ENCODE data around the gene TENM4.

The TENM4 gene

DNA sequence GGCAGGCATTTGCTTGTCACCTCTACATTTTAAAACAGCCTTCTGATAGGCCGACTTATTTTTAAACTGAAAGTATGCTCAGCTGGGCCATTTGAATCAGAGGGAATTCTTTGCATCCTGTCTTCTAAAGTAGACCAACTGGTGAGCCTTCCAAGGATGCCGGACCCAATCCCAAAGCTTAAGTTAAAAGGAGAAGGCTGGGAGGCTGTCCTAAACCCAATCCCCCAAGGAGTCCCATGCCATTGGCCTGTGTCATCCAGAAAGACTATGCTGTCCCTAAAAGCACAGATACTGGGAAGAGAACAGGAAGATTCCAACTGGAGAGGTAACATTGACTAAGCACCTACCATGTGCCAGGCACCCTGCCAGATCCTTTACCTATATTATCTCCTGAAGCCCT, 18.0 kb downstream of the TENM4 start:
- in situ Hi-C loops (cut with MboI; ENCODE audit: low sequenced_read_pairs): no loop called here
- Histone ChIP-seq H3K9me3 (no peaks in the 10 kb centered on the region), H3K4me1 (no peaks in the 10 kb centered on the region), H3K4me3 (no peak overlapping the region), H3K27me3 (ENCODE audit: low read depth) (no peaks in the 10 kb centered on the region), H3K36me3 (replicated peaks) (0 out of 2 replicates have a peak, but pooled peaks cover 7% of the 10 kb centered on the region)
- no peak for DNase-seq (ENCODE audit: low spot score in 2 of 2)

GRCh38 chr11:79421820-79422219, 19.0 kb downstream of the TENM4 start:
- Histone ChIP-seq H3K27me3 (ENCODE audit: low read depth) (no peaks in the 10 kb centered on the region), H3K9me3 (no peaks in the 10 kb centered on the region), H3K36me3 (replicated peaks) (0 out of 2 replicates have a peak, but pooled peaks cover 7% of the 10 kb centered on the region), H3K4me3 (no peak overlapping the region), H3K4me1 (no peaks in the 10 kb centered on the region)
- DNase-seq (ENCODE audit: low spot score in 2 of 2): no peak
- in situ Hi-C loops (cut with MboI; ENCODE audit: low sequenced_read_pairs): no loop called here

DNA sequence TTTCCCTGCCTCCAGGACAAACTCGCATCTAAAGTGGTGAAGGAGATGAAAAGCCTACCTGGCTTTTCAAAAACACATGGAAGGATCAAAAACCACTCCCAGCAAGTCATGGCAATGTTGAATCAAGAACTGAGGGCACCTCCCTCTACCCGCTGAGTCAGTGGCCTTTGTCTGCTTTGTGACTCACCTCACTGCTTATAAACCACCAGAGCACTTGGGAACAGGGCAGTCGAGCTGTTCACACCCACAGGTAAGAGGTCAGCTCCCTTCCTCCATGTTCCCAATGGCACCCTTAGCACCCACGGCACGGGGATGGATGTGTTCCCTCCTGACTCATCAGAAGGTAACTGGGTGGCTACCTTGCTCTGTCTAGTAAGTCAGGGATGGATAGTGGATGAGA, 21.7 kb downstream of the TENM4 start:
- in situ Hi-C loops (cut with MboI; ENCODE audit: low sequenced_read_pairs): no loop called here

DNA sequence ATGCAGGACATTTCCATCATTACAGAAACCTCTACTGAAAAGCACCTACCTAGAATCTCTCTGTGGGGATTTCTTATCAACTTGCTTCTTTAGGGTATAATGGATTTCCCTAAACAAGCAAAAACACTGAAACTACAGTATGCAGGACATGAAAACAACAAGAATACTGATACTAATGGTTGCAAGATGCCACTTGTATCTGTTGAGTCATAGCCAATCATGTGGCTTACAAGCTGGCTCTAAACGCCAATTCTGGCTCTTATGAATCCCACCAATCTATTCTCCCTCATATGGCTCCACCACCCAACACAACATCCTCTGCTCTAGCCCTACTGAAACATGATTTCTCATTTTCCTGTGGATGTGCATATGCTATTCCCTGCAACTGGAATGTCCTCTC, 22.6 kb downstream of the TENM4 start:
- Histone ChIP-seq H3K9me3 (no peaks in the 10 kb centered on the region; the same call in 1 of the 2 replicates), H3K27me3 (ENCODE audit: low read depth) (no peaks in the 10 kb centered on the region), H3K4me3 (no peak overlapping the region), H3K36me3 (replicated peaks) (peaks cover 3% of the 10 kb centered on the region; the same call in 1 of the 2 replicates), H3K4me1 (no peaks in the 10 kb centered on the region)
- no peak for DNase-seq (ENCODE audit: low spot score in 2 of 2)
- in situ Hi-C loops (cut with MboI; ENCODE audit: low sequenced_read_pairs): no loop called here

More for the DNA sequence above, 21.7 kb downstream of the TENM4 start:
- Histone ChIP-seq H3K4me1 (no peaks in the 10 kb centered on the region), H3K4me3 (no peak overlapping the region), H3K36me3 (replicated peaks) (peaks cover 3% of the 10 kb centered on the region; the same call in 1 of the 2 replicates), H3K9me3 (no peaks in the 10 kb centered on the region; the same call in 1 of the 2 replicates), H3K27me3 (ENCODE audit: low read depth) (no peaks in the 10 kb centered on the region)
- no peak for DNase-seq (ENCODE audit: low spot score in 2 of 2)

DNA sequence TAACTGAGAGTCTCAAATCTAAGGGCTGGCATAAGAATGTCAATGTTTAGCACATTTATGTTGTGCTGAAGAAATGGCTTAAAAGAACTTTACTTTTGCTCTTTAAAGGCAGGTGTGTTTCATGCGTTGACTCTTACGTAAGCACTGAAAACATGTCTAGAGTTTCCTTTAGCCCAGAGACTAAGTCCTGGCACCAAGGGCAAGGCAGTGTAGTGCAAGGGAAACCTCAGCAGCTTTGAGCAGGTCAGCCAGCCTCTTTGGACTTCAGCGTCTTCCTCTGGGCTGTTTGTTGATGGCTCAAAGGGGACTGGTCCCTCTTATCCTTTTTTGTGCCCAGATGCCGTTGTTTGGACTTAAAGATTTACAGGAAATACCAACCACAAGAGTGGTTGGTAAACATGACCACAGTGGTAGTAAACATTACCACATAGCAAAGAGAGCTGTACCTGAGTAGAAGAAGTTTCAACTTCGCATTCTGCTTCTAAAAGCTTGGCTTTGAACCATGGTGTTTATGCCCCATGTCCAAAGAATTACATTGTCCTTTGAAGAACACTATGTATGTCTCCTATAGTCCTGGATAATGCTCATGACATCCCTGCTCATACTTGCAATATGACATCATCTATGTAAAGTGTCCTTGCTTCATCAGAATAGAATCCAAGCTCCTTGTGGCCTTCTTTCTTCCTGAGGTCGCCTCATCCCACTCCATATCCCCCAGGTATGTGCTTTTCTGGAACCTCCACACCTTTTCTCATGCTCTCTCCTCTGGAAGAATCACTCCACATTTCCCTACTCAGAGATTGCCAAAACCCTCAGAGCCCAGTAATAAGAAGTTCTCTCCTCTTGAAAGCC, 23.5 kb downstream of the TENM4 start:
- Histone ChIP-seq H3K27me3 (ENCODE audit: low read depth) (no peaks in the 10 kb centered on the region), H3K9me3 (no peaks in the 10 kb centered on the region; the same call in 1 of the 2 replicates), H3K4me1 (no peaks in the 10 kb centered on the region), H3K36me3 (replicated peaks) (peaks cover 3% of the 10 kb centered on the region; the same call in 1 of the 2 replicates), H3K4me3 (no peak overlapping the region)
- no peak for DNase-seq (ENCODE audit: low spot score in 2 of 2)
- in situ Hi-C loops (cut with MboI; ENCODE audit: low sequenced_read_pairs): no loop called here

GRCh38 chr11:79415912-79416311, 24.9 kb downstream of the TENM4 start:
- Histone ChIP-seq H3K4me3 (no peak overlapping the region), H3K4me1 (no peaks in the 10 kb centered on the region), H3K27me3 (ENCODE audit: low read depth) (no peaks in the 10 kb centered on the region), H3K36me3 (replicated peaks) (peaks cover 3% of the 10 kb centered on the region; the same call in 1 of the 2 replicates), H3K9me3 (no peaks in the 10 kb centered on the region; the same call in 1 of the 2 replicates)
- in situ Hi-C loops (cut with MboI; ENCODE audit: low sequenced_read_pairs): no loop called here
- no peak for DNase-seq (ENCODE audit: low spot score in 2 of 2)

DNA sequence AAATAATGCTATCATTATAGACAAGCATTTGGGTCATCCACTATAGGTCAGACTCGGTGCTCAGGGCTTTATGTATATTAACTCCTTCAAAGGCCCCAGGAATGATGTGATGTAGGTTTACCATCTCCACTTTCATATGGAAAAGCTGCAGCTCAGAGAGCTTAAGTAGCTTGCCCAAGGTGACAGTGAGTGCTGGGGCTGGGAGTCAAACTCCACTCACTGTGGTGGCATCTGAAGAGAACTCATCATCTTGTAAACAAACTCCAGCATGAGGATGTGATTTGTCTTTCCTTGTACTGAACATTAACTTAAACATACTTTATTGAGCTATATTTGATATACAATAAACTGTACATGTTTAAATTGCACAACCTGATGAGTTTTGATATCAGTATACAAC, 25.4 kb downstream of the TENM4 start:
- in situ Hi-C loops (cut with MboI; ENCODE audit: low sequenced_read_pairs): no loop called here
- H3K27me3 ChIP-seq (ENCODE audit: low read depth): no peaks in the 10 kb centered on the region
- DNase-seq (ENCODE audit: low spot score in 2 of 2): no peak

GRCh38 chr11:79414644-79415317, 26.0 kb downstream of the TENM4 start:
- Histone ChIP-seq H3K4me1 (no peaks in the 10 kb centered on the region), H3K4me3 (no peak overlapping the region), H3K9me3 (no peaks in the 10 kb centered on the region; the same call in 1 of the 2 replicates)

More for the DNA sequence above, 25.4 kb downstream of the TENM4 start:
- H3K9me3 ChIP-seq: no peaks in the 10 kb centered on the region; the same call in 1 of the 2 replicates
- peaks cover 3% of the 10 kb centered on the region; the same call in 1 of the 2 replicates for H3K36me3 ChIP-seq (replicated peaks)
- no peak overlapping the region for H3K4me3 ChIP-seq
- H3K4me1 ChIP-seq: no peaks in the 10 kb centered on the region

GRCh38 chr11:79414041-79414440, 26.8 kb downstream of the TENM4 start:
- in situ Hi-C loops (cut with MboI; ENCODE audit: low sequenced_read_pairs): no loop called here
- H3K27me3 ChIP-seq (ENCODE audit: low read depth): no peaks in the 10 kb centered on the region
- H3K36me3 ChIP-seq (replicated peaks): peaks cover 3% of the 10 kb centered on the region; the same call in 1 of the 2 replicates
- DNase-seq (ENCODE audit: low spot score in 2 of 2): no peak
- no peak overlapping the region for H3K4me3 ChIP-seq
- H3K4me1 ChIP-seq: no peaks in the 10 kb centered on the region
- H3K9me3 ChIP-seq: no peaks in the 10 kb centered on the region; the same call in 1 of the 2 replicates

More at GRCh38 chr11:79414644-79415317, 26.0 kb downstream of the TENM4 start:
- H3K36me3 ChIP-seq (replicated peaks): peaks cover 3% of the 10 kb centered on the region; the same call in 1 of the 2 replicates
- in situ Hi-C loops (cut with MboI; ENCODE audit: low sequenced_read_pairs): no loop called here
- no peak for DNase-seq (ENCODE audit: low spot score in 2 of 2)
- H3K27me3 ChIP-seq (ENCODE audit: low read depth): no peaks in the 10 kb centered on the region

GRCh38 chr11:79413268-79413667, 27.6 kb downstream of the TENM4 start:
- in situ Hi-C loops (cut with MboI; ENCODE audit: low sequenced_read_pairs): no loop called here
- Histone ChIP-seq H3K4me3 (no peak overlapping the region), H3K27me3 (ENCODE audit: low read depth) (no peaks in the 10 kb centered on the region), H3K36me3 (replicated peaks) (peaks cover 3% of the 10 kb centered on the region; the same call in 1 of the 2 replicates), H3K4me1 (no peaks in the 10 kb centered on the region), H3K9me3 (no peaks in the 10 kb centered on the region; the same call in 1 of the 2 replicates)
- DNase-seq (ENCODE audit: low spot score in 2 of 2): peak in 1 of 2 experiments; percentile 40

- H3K4me1 ChIP-seq: no peaks in the 10 kb centered on the region
- no peak overlapping the region for H3K4me3 ChIP-seq
- H3K36me3 ChIP-seq (replicated peaks): peaks cover 3% of the 10 kb centered on the region; the same call in 1 of the 2 replicates
- in situ Hi-C loops (cut with MboI; ENCODE audit: low sequenced_read_pairs): no loop called here
- H3K27me3 ChIP-seq (ENCODE audit: low read depth): no peaks in the 10 kb centered on the region
- no peak for DNase-seq (ENCODE audit: low spot score in 2 of 2)
- no peaks in the 10 kb centered on the region; the same call in 1 of the 2 replicates for H3K9me3 ChIP-seq
Observed at GRCh38 chr11:79412761-79413160, 28.1 kb downstream of the TENM4 start.

DNA sequence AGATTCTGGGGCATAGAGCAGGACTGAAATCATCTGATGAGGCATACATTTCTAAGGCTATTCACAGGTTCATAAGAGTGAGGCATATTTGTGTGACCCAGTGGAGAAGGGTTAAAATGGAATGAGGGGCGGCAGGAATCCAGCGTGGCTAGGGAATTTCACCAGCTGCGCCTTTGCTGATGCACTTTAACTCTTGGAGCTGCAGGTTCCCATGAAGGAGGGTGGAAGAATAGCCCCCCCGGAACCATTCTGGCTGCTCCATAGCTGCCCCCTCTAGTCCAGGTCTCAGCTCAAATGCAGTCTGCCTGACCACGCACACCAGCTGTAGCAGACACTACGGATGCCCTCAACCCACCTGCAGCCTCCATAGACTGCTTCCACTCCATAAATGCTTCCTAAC, 31.5 kb downstream of the TENM4 start:
- H3K36me3 ChIP-seq (replicated peaks): no peaks in the 10 kb centered on the region
- no peaks in the 10 kb centered on the region for H3K9me3 ChIP-seq
- H3K4me3 ChIP-seq: no peak overlapping the region
- no peaks in the 10 kb centered on the region for H3K4me1 ChIP-seq
- DNase-seq (ENCODE audit: low spot score in 2 of 2): no peak
- in situ Hi-C loops (cut with MboI; ENCODE audit: low sequenced_read_pairs): no loop called here
- H3K27me3 ChIP-seq (ENCODE audit: low read depth): no peaks in the 10 kb centered on the region

GRCh38 chr11:79406376-79406775, 34.5 kb downstream of the TENM4 start:
- Histone ChIP-seq H3K27me3 (ENCODE audit: low read depth) (no peaks in the 10 kb centered on the region), H3K4me1 (0 out of 2 replicates have a peak, but pooled peaks cover 3% of the 10 kb centered on the region), H3K36me3 (replicated peaks) (no peaks in the 10 kb centered on the region; the same call in 1 of the 2 replicates), H3K9me3 (no peaks in the 10 kb centered on the region), H3K4me3 (no peak overlapping the region)
- in situ Hi-C loops (cut with MboI; ENCODE audit: low sequenced_read_pairs): no loop called here
- DNase-seq (ENCODE audit: low spot score in 2 of 2): no peak

Measured in HAP-1 (cell line).